DOHH2 (cell line): ENCODE measurements around the gene ZCCHC13.
A peak's percentile ranks its signal among the peaks of the same experiment; 100 is the strongest.

Experiments
- EZH2phosphoT487 ChIP-seq: fragments of 200-600 bp; sonication (generic); IDR thresholded peaks from 2 replicates; pipeline ENCODE4 v1.6.1; 2017; ENCODE audit warnings: borderline replicate concordance, mild to moderate bottlenecking, antibody characterized with exemption, low read length, moderate library complexity, mixed read lengths
- TF ChIP-seq, protein P1 (sequence below): fragments of 200-600 bp; sonication (generic); IDR thresholded peaks from one replicate; pipeline ENCODE4 v1.5.1; 2014; ENCODE audit warnings: antibody characterized with exemption, mild to moderate bottlenecking, low read depth, low read length; ENCODE audit not compliant: poor library complexity, severe bottlenecking

DNA sequence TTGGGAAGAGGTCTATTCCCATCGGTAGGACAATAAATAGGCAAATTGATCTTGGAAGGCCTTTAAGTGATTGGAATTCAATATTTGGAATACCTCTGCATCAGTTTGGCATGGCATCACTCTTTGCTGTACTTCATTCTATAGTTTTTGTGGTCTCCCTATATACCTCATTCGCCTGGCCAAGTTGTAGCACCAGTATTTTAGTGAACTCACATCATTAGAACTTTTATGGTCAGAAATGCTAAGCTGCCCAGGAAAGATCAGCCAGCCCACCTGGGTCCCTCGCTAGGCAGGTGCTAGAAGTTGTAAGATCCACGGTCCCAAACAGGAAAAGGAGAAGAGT lies 40.3 kb downstream of the ZCCHC13 start:
- TF ChIP-seq, protein P1, sequence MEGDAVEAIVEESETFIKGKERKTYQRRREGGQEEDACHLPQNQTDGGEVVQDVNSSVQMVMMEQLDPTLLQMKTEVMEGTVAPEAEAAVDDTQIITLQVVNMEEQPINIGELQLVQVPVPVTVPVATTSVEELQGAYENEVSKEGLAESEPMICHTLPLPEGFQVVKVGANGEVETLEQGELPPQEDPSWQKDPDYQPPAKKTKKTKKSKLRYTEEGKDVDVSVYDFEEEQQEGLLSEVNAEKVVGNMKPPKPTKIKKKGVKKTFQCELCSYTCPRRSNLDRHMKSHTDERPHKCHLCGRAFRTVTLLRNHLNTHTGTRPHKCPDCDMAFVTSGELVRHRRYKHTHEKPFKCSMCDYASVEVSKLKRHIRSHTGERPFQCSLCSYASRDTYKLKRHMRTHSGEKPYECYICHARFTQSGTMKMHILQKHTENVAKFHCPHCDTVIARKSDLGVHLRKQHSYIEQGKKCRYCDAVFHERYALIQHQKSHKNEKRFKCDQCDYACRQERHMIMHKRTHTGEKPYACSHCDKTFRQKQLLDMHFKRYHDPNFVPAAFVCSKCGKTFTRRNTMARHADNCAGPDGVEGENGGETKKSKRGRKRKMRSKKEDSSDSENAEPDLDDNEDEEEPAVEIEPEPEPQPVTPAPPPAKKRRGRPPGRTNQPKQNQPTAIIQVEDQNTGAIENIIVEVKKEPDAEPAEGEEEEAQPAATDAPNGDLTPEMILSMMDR = peak; percentile 5
- TF ChIP-seq EZH2phosphoT487 = no peak
